ENCODE data around the gene VAV1.
"Not testable (repeated sequence)": the region's sequence is repeated elsewhere in the genome, so short reads cannot be mapped to it uniquely, and the experiment has no call there.

VAV1 gene

DNA sequence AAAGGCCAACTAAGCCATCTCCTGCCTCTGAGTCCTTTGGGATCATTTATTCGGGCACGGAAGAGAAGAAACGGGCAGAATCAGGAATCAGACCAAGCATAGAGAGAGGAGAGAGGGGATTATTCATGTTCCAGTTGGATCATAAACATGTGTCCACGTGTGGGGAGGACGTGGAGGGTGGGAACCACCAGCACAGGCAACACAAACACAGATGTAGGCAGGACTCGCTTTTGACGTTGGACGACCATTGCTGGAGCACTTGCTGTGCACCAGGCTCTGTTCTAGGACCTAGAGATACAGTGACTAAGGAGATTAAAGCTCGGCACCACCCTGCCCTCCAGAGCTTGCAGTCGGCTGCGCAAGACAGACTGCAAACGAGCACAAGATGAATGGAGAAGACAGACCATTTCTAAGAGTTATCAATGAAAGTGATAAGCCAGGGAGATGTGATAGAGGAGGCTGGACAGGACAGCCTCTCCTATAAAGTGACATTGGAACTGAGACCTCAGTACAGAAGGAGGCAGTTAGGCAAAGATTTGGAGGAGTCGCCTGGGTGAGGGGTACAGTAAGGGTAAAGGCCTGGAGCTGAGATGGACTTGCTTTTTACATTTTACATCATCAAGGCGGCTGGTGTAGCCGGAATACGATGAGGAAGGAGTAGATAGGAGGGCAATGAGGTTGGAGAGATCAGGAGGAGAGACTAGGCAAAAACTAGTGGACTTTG lies 6.0 kb upstream of the VAV1 start:
- Mint-ChIP-seq H3K4me3 (peak overlapping the region; percentile 80), H3K27ac (peak overlapping the region; percentile 72), H3K9me3 (no peaks in the 10 kb centered on the region), H3K36me3 (peaks cover 9% of the 10 kb centered on the region), H3K4me1 (peaks cover 29% of the 10 kb centered on the region)
- DNase-seq (ENCODE audit: low spot score in 2 of 2) = no peak
- ATAC-seq = no peak

DNA sequence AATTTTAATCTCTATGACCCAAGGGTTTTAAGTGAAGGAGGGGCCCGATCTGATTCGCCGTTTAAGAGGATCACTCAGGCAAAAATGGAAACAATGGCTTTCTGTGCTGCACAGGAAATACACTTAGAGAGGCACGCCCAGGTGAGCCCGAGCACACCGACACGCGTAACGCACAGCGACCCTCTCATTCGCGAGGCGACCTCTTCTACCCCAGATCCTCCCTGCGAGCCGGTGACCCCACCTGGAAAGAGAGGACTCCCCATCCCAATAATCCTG lies 5.5 kb upstream of the VAV1 start:
- H3K4me3 Mint-ChIP-seq = peak overlapping the region; percentile 80
- DNase-seq (ENCODE audit: low spot score in 2 of 2) (no peak), ATAC-seq (peak; percentile 50)
- H3K36me3 Mint-ChIP-seq = peaks cover 9% of the 10 kb centered on the region
- H3K27ac Mint-ChIP-seq = peak overlapping the region; percentile 72
- H3K4me1 Mint-ChIP-seq = peaks cover 34% of the 10 kb centered on the region
- H3K9me3 Mint-ChIP-seq = no peaks in the 10 kb centered on the region

DNA sequence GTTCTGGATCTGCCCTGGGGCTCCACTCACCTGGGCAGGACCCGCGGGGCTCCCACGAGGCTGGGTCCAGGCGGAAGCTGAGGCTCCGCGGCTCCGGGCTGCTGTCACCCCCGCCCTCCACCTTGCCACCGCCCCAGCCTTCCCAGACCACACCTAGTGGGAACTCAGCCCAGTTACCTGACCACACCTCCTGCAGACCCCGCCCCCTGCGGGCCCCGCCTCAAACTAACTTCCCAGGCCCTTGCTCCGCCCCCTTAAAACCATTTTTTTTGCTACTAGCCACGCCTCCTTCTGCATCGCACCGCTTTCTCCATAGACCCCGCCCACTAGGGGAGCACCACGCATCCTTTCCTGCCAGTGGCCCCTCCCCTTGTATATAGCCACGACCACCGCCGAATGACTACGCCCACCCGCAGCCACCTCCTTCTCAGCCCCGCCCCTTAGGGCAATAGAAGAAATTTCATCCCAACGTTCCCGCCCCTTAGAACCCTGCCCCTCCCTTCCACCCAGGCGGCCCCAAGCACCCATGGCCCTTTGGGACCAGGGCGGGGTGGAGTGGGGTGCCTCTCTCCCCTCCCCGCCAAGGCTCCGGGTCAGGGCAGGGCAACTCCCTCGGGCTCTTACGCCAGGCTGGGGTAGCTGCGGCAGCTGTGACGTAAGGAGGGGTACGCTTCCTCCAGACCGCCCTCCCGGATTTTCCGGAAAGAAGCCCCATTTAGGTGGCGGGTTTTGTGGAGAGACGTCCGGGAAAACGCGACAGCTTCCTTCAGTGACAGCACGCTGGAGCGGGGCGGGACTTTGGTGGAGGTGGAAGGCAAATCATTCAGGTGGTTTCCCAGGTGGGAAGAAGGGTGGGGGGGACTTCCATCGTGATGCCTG lies 4.9 kb upstream of the VAV1 start, which contains the start of gene SH2D3A:
Gene SH2D3A, minus strand, starts transcription at position 79 of the 879 bp plus-strand sequence. CDS start 3,687 bp downstream, outside the sequence.
- Mint-ChIP-seq H3K4me1 (peaks cover 39% of the 10 kb centered on the region), H3K9me3 (no peaks in the 10 kb centered on the region), H3K27ac (peak within 1 kb of the TSS; percentile 72), H3K36me3 (peaks cover 4% of the 10 kb centered on the region), H3K4me3 (peak within 1 kb of the TSS; percentile 80)
- peak; percentile 89 to 98 for DNase-seq (ENCODE audit: low spot score in 2 of 2)
- ATAC-seq = peak; percentile 78

DNA sequence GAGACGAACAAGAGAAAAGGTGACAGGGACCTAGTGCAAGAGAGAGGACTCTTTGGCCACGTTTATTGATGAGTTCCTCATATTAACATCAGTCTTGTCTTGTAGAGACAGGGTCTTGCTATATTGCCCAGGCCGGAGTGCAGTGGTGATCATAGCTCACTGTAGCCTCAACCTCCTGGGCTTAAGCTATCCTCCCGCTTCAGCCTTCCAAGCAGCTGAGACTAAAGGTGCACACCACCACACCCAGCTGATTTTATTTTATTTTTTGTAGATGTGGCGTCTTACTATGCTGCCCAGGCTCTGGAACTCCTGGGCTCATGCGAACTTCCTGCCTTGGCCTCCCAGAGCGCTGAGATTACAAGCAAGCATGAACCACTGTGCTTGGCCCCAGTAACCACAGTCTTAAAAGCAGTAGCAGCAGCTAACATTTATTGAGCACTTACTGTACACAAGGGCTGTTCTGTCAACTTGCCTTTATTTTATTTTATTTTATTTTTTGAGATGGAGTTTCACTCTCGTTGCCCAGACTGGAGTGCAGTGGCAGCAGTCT lies 4.2 kb upstream of the VAV1 start:
- no peak for ATAC-seq
- Mint-ChIP-seq H3K27ac (peak overlapping the region; percentile 72), H3K4me1 (peaks cover 40% of the 10 kb centered on the region), H3K9me3 (no peaks in the 10 kb centered on the region), H3K4me3 (peak overlapping the region; percentile 80), H3K36me3 (peaks cover 1% of the 10 kb centered on the region)
- no peak for DNase-seq (ENCODE audit: low spot score in 2 of 2)

DNA sequence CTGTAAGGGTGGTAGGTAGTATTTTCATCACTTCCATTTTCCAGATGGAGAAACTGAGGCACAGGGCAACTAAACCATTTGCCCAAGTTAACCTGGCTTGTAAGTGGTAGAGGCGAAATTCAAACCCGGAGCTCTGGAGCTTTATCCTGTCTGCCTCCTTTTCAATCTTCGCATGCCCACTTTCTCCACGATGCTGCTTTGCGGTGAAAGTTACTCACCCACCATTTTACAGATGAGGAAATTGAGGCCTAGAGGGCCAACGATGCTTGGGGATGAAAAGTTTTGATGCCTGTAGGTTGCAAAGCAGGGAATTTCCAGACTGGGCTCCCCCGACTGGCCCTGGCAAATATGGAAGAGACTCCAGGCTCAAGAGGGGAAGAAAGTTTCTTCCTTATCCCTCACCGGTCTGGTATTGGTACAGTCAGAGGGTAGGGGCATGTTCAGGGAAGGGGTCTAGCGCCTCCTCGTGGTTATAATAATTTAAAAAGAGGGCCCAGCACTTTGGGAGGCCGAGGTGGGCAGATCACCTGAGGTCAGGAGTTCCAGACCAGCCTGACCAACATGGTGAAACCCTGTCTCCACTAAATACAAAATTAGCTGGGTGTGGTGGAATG lies 3.4 kb upstream of the VAV1 start:
- no peak for DNase-seq (ENCODE audit: low spot score in 2 of 2)
- Mint-ChIP-seq H3K27ac (peak overlapping the region; percentile 40), H3K4me3 (no peak overlapping the region)

DNA sequence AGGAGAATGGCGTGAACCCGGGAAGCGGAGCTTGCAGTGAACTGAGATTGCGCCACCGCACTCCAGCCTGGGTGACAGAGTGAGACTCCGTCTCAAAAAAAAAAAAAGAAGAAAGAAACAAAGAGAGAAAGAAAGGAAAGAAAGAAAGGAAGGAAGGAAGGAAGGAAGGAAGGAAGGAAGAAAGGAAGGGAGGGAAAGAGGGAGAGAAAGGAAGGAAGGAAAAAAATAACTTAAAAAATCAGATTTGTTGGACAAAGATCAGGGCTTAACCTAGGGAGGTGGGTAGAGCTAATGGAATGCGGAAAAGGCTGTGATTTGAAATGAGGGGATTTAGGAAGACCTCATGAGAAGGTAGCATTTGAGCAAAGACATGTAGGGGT lies 870 bp upstream of the VAV1 start:
- Mint-ChIP-seq H3K4me1 (peaks cover 59% of the 10 kb centered on the region), H3K36me3 (peaks cover 31% of the 10 kb centered on the region), H3K4me3 (peak overlapping the region; percentile 99), H3K27ac (peak overlapping the region; percentile 98)
- H3K9me3 Mint-ChIP-seq; ATAC-seq; DNase-seq (ENCODE audit: low spot score in 2 of 2): not testable (repeated sequence)

More for the DNA sequence above, 3.4 kb upstream of the VAV1 start:
- ATAC-seq = no peak
- H3K9me3 Mint-ChIP-seq = no peaks in the 10 kb centered on the region
- H3K4me1 Mint-ChIP-seq = peaks cover 46% of the 10 kb centered on the region
- H3K36me3 Mint-ChIP-seq = peaks cover 8% of the 10 kb centered on the region

DNA sequence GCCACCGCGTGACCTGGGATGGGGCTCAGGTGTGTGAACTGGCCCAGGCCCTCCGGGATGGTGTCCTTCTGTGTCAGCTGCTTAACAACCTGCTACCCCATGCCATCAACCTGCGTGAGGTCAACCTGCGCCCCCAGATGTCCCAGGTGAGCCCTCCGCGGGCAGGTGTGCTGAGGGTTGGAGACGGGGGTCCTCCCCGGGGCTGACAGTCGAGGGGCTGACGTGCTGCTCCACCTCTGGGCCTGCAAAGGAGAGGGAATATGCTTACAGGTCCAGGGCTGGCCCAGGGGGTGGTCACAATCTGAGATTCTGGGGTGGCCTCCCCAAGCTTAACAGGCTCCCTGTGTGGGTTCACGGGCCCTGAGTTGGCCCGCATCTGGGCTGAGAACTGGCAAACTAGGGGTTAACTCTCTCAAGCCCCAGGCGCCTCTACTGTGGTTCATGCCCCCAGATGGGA lies 386 bp downstream of the VAV1 start:
- DNase-seq (ENCODE audit: low spot score in 2 of 2) = no peak
- no peak for ATAC-seq
- H3K9me3 Mint-ChIP-seq = peaks cover 3% of the 10 kb centered on the region

DNA sequence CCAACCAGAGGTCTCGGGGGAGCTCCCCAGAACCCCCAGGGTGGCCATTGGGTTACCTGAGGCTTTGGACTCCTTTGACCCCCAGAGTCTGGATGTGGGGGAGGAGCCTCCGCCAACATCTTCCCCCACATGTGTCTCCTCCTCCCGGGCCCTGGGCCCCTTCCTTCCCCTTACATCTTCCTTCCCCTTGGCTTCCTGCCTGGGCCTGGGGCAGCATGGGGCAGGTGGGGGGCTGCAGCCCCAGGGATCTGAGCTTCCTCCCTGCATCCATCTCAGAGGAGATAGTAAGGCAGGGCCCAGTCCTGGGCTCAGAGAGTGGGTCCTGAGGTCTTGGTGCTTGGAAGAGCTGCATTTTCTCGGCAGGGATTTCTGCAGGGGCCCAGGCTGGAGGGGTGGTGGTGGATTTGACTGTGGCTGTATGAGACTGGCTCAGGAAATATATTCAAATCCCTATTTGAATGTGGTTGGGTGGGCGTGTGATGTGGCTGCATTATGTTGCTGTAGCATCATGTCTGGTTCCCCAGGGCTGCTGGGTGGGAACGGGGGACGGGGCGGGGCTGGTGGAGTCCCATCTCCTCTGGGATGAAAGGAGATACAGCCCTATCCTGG lies 919 bp downstream of the VAV1 start:
- peak overlapping the region; percentile 98 for H3K27ac Mint-ChIP-seq
- peaks cover 49% of the 10 kb centered on the region for H3K36me3 Mint-ChIP-seq
- H3K4me3 Mint-ChIP-seq = peak overlapping the region; percentile 99
- ATAC-seq (peak; percentile 64), DNase-seq (ENCODE audit: low spot score in 2 of 2) (peak; percentile 35 to 80)
- H3K9me3 Mint-ChIP-seq = peaks cover 3% of the 10 kb centered on the region
- peaks cover 65% of the 10 kb centered on the region for H3K4me1 Mint-ChIP-seq

More for the DNA sequence above, 386 bp downstream of the VAV1 start:
- peaks cover 65% of the 10 kb centered on the region for H3K4me1 Mint-ChIP-seq
- H3K4me3 Mint-ChIP-seq = peak overlapping the region; percentile 99
- peak overlapping the region; percentile 98 for H3K27ac Mint-ChIP-seq
- H3K36me3 Mint-ChIP-seq = peaks cover 44% of the 10 kb centered on the region

DNA sequence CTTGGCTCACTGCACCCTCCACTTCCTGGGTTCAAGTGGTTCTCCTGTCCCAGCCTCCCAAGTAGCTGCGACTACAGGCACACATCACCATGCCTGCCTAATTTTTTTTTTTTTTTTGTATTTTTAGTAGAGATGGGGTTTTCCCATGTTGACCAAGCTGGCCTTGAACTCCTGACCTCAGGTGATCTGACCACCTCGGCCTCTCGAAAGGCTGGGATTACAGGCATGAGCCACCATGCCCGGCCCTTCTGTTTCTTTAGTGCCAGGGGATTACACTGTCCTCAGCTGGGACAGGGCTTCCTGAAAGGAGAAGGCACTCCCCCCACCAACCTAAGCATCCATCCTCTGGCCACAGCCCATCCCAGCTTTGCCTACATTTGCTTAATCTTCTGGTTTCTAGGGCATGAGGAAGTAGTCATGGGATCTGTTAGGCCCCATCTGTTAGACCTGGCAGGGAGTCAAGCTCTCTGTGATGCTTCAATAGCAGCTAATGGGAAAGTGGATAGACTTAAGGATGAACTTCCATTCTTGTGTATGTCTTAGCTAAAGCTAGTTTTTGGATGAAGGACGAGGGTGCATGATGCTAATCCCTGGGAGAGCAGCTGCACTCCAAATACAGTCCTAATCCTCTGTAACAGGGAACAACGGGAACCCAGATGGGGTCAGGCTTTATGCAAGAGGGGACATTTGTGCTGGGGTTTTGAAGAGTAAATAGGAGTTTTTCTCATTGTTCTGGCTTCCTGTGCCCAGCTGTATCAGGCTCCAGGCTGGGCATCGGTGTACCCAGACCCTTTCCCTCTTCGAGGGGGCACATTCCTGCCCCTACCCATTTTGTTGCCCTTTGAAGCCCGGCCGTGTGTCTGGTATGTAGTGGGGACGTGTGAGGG lies 2.6 kb downstream of the VAV1 start:
- peaks cover 50% of the 10 kb centered on the region for H3K36me3 Mint-ChIP-seq
- H3K27ac Mint-ChIP-seq = peak overlapping the region; percentile 45
- H3K9me3 Mint-ChIP-seq = peaks cover 3% of the 10 kb centered on the region
- DNase-seq (ENCODE audit: low spot score in 2 of 2) (no peak), ATAC-seq (no peak)
- peaks cover 61% of the 10 kb centered on the region for H3K4me1 Mint-ChIP-seq
- peak overlapping the region; percentile 99 for H3K4me3 Mint-ChIP-seq

DNA sequence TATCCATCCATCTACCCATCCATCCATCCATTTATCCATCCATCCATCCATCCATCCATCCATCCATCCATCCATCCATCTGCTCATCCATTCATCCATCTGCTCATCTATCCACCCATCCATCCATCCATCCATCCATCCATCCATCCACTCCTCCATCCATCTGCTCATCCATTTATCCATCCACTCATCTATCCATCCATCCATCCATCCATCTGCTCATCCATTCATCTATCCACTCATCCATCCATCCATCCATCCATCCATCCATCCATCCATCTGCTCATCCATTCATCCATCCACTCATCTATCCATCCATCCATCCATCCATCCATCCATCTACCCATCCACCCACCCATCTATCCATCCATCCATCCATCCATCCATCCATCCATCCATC lies 3.5 kb downstream of the VAV1 start:
- not testable (repeated sequence) for H3K27ac Mint-ChIP-seq; DNase-seq (ENCODE audit: low spot score in 2 of 2); H3K4me3 Mint-ChIP-seq; ATAC-seq; H3K9me3 Mint-ChIP-seq
- H3K4me1 Mint-ChIP-seq = peaks cover 62% of the 10 kb centered on the region
- peaks cover 59% of the 10 kb centered on the region for H3K36me3 Mint-ChIP-seq

DNA sequence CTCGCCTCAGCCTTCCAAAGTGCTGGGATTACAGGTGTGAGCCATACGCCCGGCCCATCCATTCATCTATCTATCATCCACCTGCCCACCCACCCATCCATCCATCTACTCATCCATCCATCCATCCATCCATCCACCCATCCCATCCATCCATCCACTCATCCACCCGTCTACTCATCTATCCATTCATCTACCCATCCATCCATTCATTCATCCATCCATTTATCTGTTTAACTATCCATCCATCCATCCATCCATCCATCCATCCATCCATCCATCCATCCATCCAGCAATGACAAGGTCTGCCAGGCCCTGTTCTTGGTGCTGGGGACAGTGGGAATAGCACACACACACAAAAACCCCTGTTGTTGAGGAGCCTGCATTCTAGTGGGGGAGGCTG lies 4.5 kb downstream of the VAV1 start:
- no peak for DNase-seq (ENCODE audit: low spot score in 2 of 2)
- peak overlapping the region; percentile 2 for H3K4me3 Mint-ChIP-seq
- peaks cover 69% of the 10 kb centered on the region for H3K36me3 Mint-ChIP-seq
- H3K9me3 Mint-ChIP-seq = peaks cover 3% of the 10 kb centered on the region
- ATAC-seq = no peak
- peak overlapping the region; percentile 72 for H3K27ac Mint-ChIP-seq
- H3K4me1 Mint-ChIP-seq = peaks cover 61% of the 10 kb centered on the region

DNA sequence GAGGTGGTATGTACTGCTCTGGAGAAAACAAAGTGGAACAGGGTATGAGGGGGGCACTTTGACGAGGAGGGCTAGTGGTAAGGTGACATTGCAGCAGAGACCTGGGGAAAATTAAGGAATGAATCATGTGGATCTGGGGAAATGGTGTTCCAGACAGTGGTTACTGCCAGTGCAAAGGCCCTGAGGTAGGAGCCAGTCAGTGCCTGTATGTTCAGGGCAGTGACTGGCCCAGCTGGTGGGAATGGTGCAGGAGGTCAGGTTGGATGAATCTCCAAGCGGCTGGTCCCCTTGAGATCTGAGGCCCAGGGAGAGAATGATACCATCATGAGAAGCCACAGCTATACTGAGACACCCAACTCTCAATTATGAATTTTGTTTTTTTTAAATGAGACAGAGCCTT lies 4.9 kb downstream of the VAV1 start:
- DNase-seq (ENCODE audit: low spot score in 2 of 2) (no peak), ATAC-seq (no peak)
- H3K36me3 Mint-ChIP-seq = peaks cover 70% of the 10 kb centered on the region
- peaks cover 3% of the 10 kb centered on the region for H3K9me3 Mint-ChIP-seq
- H3K4me3 Mint-ChIP-seq = peak overlapping the region; percentile 2
- peak overlapping the region; percentile 72 for H3K27ac Mint-ChIP-seq
- H3K4me1 Mint-ChIP-seq = peaks cover 57% of the 10 kb centered on the region

DNA sequence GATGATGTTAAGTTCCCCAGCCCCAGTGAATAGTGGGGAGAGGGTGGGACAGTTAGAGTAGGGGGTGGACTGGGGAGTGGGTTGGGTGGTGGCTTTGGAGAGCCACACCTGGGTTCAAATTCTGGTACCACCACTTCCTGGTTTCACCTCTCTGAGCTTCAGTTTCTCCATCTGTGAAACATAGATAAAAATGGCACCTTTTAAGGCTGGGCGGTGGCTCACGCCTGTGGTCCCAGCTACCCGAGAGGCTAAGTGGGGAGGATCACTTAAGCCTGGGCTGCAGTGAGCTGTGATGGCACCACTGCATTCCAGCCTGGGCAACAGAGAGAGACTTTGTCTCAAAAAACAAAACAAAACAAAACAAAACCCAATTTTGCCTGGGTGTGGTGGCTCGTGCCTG lies 5.9 kb downstream of the VAV1 start:
- Mint-ChIP-seq H3K4me1 (peaks cover 54% of the 10 kb centered on the region), H3K9me3 (peaks cover 3% of the 10 kb centered on the region), H3K4me3 (no peak overlapping the region), H3K36me3 (peaks cover 77% of the 10 kb centered on the region), H3K27ac (peak overlapping the region; percentile 72)
- no peak for DNase-seq (ENCODE audit: low spot score in 2 of 2)
- ATAC-seq = no peak

DNA sequence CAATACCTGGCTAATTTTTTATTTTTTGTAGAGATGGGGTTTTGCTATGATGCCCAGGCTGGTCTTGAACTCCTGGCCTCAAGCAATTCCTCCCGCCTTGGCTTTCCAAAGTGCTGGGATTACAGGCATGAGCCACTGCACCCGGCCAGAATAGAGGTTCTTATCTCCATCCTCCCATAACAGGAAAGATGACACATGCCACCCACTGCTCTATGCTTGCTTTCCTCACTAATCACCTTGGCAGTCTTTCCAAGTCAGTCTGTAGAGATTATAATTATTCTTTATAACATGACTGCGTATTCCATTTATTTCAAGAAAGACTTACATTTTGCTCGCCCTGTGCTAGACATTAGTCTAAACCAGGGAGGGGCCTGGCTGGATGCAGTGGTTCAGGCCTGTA lies 6.7 kb downstream of the VAV1 start:
- Mint-ChIP-seq H3K27ac (no peak overlapping the region), H3K4me1 (peaks cover 48% of the 10 kb centered on the region), H3K36me3 (peaks cover 76% of the 10 kb centered on the region), H3K9me3 (peaks cover 3% of the 10 kb centered on the region), H3K4me3 (no peak overlapping the region)
- ATAC-seq (no peak), DNase-seq (ENCODE audit: low spot score in 2 of 2) (no peak)
